Nephron (organoid): ENCODE data around the gene EGFLAM.

Experiments
- H3K27ac Mint-ChIP-seq, 3 experiments: 2 replicates each; pipeline ENCODE4 v1.8.0; 2020; ENCODE audit warnings: mixed read lengths in 3 of 3, mild to moderate bottlenecking in 2 of 3, moderate library complexity in 1 of 3
- H3K27me3 Mint-ChIP-seq: 2 replicates; pipeline ENCODE4 v1.8.0; 2021; ENCODE audit warnings: low read depth, mild to moderate bottlenecking, moderate library complexity, mixed read lengths
- H3K36me3 Mint-ChIP-seq: 2 replicates; pipeline ENCODE4 v1.8.0; 2020; ENCODE audit warnings: low read depth, mixed read lengths
- H3K4me1 Mint-ChIP-seq: 2 replicates; pipeline ENCODE4 v1.8.0; 2020; ENCODE audit warnings: mixed read lengths
- H3K4me3 Mint-ChIP-seq, 3 experiments: 2 replicates each; pipeline ENCODE4 v1.8.0; 2020; ENCODE audit warnings: mild to moderate bottlenecking in 3 of 3, mixed read lengths in 3 of 3, moderate library complexity in 2 of 3
- H3K9me3 Mint-ChIP-seq: 2 replicates; pipeline ENCODE4 v1.8.0; 2020; ENCODE audit warnings: mixed read lengths
- CTCF ChIP-seq, 3 experiments: fragments of 200-600 bp; sonication (generic); IDR thresholded peaks; one replicate each; pipeline ENCODE4 v1.5.0; 2021; ENCODE audit warnings: antibody characterized with exemption in 3 of 3; ENCODE audit not compliant: unreplicated experiment in 3 of 3

The EGFLAM gene

GRCh38 chr5:38341056-38341455 lies 82.7 kb downstream of the EGFLAM start:
- H3K27me3 Mint-ChIP-seq, result no peaks in the 10 kb centered on the region
- no peaks in the 10 kb centered on the region for H3K36me3 Mint-ChIP-seq
- H3K9me3 Mint-ChIP-seq, result no peaks in the 10 kb centered on the region
- H3K27ac Mint-ChIP-seq, result no peak overlapping the region
- no peaks in the 10 kb centered on the region for H3K4me1 Mint-ChIP-seq
- H3K4me3 Mint-ChIP-seq, result no peak overlapping the region
- TF ChIP-seq CTCF (IDR thresholded peaks at IDR 0.05; ENCODE audit: unreplicated experiment in 3 of 3), result no peak

GRCh38 chr5:38341641-38342040 lies 83.3 kb downstream of the EGFLAM start:
- Mint-ChIP-seq H3K9me3 (no peaks in the 10 kb centered on the region), H3K27me3 (no peaks in the 10 kb centered on the region), H3K4me1 (no peaks in the 10 kb centered on the region), H3K36me3 (no peaks in the 10 kb centered on the region), H3K4me3 (no peak overlapping the region), H3K27ac (no peak overlapping the region)
- TF ChIP-seq CTCF (IDR thresholded peaks at IDR 0.05; ENCODE audit: unreplicated experiment in 3 of 3), result no peak

- TF ChIP-seq CTCF (IDR thresholded peaks at IDR 0.05; ENCODE audit: unreplicated experiment in 3 of 3), result no peak
- Mint-ChIP-seq H3K27ac (no peak overlapping the region), H3K36me3 (no peaks in the 10 kb centered on the region), H3K27me3 (no peaks in the 10 kb centered on the region), H3K4me3 (no peak overlapping the region), H3K4me1 (no peaks in the 10 kb centered on the region), H3K9me3 (no peaks in the 10 kb centered on the region)
Measured at GRCh38 chr5:38342261-38342660, 83.9 kb downstream of the EGFLAM start.

GRCh38 chr5:38344891-38345290 lies 86.5 kb downstream of the EGFLAM start:
- Mint-ChIP-seq H3K9me3 (no peaks in the 10 kb centered on the region), H3K36me3 (no peaks in the 10 kb centered on the region), H3K4me3 (no peak overlapping the region), H3K4me1 (no peaks in the 10 kb centered on the region), H3K27ac (no peak overlapping the region), H3K27me3 (no peaks in the 10 kb centered on the region)
- TF ChIP-seq CTCF (IDR thresholded peaks at IDR 0.05; ENCODE audit: unreplicated experiment in 3 of 3), result no peak

- Mint-ChIP-seq H3K4me1 (no peaks in the 10 kb centered on the region), H3K27me3 (no peaks in the 10 kb centered on the region), H3K27ac (no peak overlapping the region), H3K36me3 (no peaks in the 10 kb centered on the region), H3K9me3 (no peaks in the 10 kb centered on the region), H3K4me3 (no peak overlapping the region)
- no peak for TF ChIP-seq CTCF (IDR thresholded peaks at IDR 0.05; ENCODE audit: unreplicated experiment in 3 of 3)
Measured at GRCh38 chr5:38346593-38346992, 88.2 kb downstream of the EGFLAM start.

- H3K9me3 Mint-ChIP-seq, result no peaks in the 10 kb centered on the region
- H3K27me3 Mint-ChIP-seq, result no peaks in the 10 kb centered on the region
- H3K4me3 Mint-ChIP-seq, result no peak overlapping the region
- no peak overlapping the region for H3K27ac Mint-ChIP-seq
- no peaks in the 10 kb centered on the region for H3K36me3 Mint-ChIP-seq
- no peak for TF ChIP-seq CTCF (IDR thresholded peaks at IDR 0.05; ENCODE audit: unreplicated experiment in 3 of 3)
- no peaks in the 10 kb centered on the region for H3K4me1 Mint-ChIP-seq
Measured at GRCh38 chr5:38347040-38347763, 88.8 kb downstream of the EGFLAM start.
